ENCODE results near the gene STAC2.

GRCh38 chr17:39194089-39194984 is 31.4 kb downstream of the STAC2 start:
- TF ChIP-seq EZH2phosphoT487 (IDR thresholded peaks at IDR 0.05; ENCODE audit: borderline replicate concordance, low read length) (no peak), CTCF (IDR thresholded peaks at IDR 0.05; ENCODE audit: low read depth, low read length, poor library complexity, severe bottlenecking) (no peak)

Measured in DOHH2 (cell line).